SK-N-SH treated with all-trans-retinoic acid at 6 μM for 48 hours (cell line): ENCODE data around the gene TFCP2.

Source experiments
- CSDC2 ChIP-seq: fragments of 250-450 bp; sonication (Bioruptor Pico); IDR thresholded peaks from 2 replicates; pipeline ENCODE4 v1.5.0; 2020; ENCODE audit warnings: mild to moderate bottlenecking, moderate library complexity
- PPARA ChIP-seq: fragments of 250-450 bp; sonication (Bioruptor Pico); IDR thresholded peaks from 2 replicates; pipeline ENCODE4 v1.5.0; 2020; ENCODE audit warnings: mild to moderate bottlenecking, borderline replicate concordance
- TSHZ2 ChIP-seq: fragments of 250-450 bp; sonication (Bioruptor Pico); IDR thresholded peaks from 2 replicates; pipeline ENCODE4 v1.5.0; 2020; ENCODE audit warnings: mild to moderate bottlenecking, moderate library complexity
- ZNF70 ChIP-seq: fragments of 450-650 bp; formaldehyde crosslinking; IDR thresholded peaks from 2 replicates; pipeline ENCODE4 v1.5.0; 2020; ENCODE audit warnings: mild to moderate bottlenecking, moderate library complexity

DNA sequence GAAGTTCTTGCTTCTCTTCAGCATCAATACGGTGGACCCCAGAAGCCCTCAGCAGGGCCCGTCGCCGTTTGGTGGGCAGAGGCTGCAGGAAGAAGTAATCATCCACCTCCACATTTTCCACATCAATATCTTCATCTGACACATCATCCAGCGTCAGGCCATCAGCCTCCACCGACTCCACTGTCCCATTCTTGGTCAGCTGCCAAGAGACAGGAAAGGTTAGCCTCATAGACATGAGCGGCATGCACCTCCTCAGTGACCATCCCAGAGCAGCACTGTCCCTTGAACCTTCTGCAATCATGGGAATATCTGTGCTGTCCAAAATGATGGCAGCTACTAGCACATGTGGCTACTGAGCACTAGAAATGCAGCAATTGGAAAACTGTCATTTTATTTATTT is 105.2 kb downstream of the TFCP2 start:
- TF ChIP-seq ZNF70 (CRISPR knock-in tag) (no peak), PPARA (CRISPR knock-in tag) (no peak), TSHZ2 (CRISPR knock-in tag) (no peak), CSDC2 (no peak)
